BJ (cell line): ENCODE measurements around the gene TAAR6. TPM values are rescaled to one million over a fixed set of nuclear protein-coding genes. Genes with fewer than 3 reads are reported as not detected.
"Not testable (repeated sequence)": the region's sequence is repeated elsewhere in the genome, so short reads cannot be mapped to it uniquely, and the experiment has no call there.

Source experiments
- CTCF ChIA-PET: fragments of 350-600 bp; formaldehyde crosslinking; extraction: SDS; loops from one replicate; lab custom pipeline; 2021; ENCODE audit warnings: antibody characterized with exemption, inconsistent platforms; lab: Yijun Ruan, JAX
- POLR2A ChIA-PET: fragments of 300-600 bp; sonication (Branson Sonifier 250); formaldehyde crosslinking; extraction: SDS; loops from one replicate; lab custom pipeline; 2021; ENCODE audit warnings: antibody characterized with exemption; lab: Charles Lee
- DNase-seq: peaks from one replicate; pipeline ENCODE4 v3.0.0-alpha.2; 2011; ENCODE audit warnings: low read depth
- H3K27me3 ChIP-seq: 2 replicates; pipeline ENCODE4 v1.6.0; 2011; ENCODE audit warnings: low read length; ENCODE audit not compliant: control insufficient read depth, insufficient read depth
- H3K36me3 ChIP-seq: 2 replicates; pipeline ENCODE4 v1.5.1; 2011; ENCODE audit warnings: low read length; ENCODE audit not compliant: control insufficient read depth, insufficient read depth
- H3K4me3 ChIP-seq: 2 replicates; pipeline ENCODE4 v1.5.1; 2011; ENCODE audit warnings: low read depth, mild to moderate bottlenecking, control low read depth, low read length
- polyA plus RNA-seq: library from polyadenylated mRNA; depleted of rRNA; stranded (reverse); fragments of >200 nt; gene quantifications from 2 replicates; pipeline ENCODE4 v1.2.3, GENCODE V29; 2011
- TF ChIP-seq, protein P1 (sequence below): IDR thresholded peaks from 2 replicates; pipeline ENCODE4 v1.5.1; 2011; ENCODE audit warnings: low read depth, mild to moderate bottlenecking, control low read depth, inconsistent platforms, low read length, moderate library complexity; ENCODE audit not compliant: insufficient read depth

TAAR6 gene
- polyA plus RNA-seq, 1 experiment: not detected

DNA sequence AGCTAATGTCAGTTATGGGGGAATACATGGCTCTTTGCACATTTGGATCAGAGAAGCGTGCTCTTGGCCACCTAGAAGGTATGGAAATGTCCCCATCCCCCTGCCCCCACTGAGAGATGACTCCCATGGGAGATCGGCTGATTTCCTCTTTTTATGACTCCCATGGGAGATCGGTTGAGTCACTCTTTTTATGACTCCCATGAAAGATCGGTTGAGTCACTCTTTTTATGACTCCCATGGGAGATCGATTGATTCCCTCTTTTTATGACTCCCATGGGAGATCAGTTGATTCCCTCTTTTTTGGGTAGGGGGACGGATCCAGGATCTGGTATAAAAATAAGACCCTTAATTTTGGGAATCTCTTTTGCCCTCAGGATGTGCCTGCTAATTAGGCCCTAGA is 42.3 kb upstream of the TAAR6 start:
- POLR2A ChIA-PET: no interaction called here
- TF ChIP-seq, protein P1, sequence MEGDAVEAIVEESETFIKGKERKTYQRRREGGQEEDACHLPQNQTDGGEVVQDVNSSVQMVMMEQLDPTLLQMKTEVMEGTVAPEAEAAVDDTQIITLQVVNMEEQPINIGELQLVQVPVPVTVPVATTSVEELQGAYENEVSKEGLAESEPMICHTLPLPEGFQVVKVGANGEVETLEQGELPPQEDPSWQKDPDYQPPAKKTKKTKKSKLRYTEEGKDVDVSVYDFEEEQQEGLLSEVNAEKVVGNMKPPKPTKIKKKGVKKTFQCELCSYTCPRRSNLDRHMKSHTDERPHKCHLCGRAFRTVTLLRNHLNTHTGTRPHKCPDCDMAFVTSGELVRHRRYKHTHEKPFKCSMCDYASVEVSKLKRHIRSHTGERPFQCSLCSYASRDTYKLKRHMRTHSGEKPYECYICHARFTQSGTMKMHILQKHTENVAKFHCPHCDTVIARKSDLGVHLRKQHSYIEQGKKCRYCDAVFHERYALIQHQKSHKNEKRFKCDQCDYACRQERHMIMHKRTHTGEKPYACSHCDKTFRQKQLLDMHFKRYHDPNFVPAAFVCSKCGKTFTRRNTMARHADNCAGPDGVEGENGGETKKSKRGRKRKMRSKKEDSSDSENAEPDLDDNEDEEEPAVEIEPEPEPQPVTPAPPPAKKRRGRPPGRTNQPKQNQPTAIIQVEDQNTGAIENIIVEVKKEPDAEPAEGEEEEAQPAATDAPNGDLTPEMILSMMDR: no peak

DNA sequence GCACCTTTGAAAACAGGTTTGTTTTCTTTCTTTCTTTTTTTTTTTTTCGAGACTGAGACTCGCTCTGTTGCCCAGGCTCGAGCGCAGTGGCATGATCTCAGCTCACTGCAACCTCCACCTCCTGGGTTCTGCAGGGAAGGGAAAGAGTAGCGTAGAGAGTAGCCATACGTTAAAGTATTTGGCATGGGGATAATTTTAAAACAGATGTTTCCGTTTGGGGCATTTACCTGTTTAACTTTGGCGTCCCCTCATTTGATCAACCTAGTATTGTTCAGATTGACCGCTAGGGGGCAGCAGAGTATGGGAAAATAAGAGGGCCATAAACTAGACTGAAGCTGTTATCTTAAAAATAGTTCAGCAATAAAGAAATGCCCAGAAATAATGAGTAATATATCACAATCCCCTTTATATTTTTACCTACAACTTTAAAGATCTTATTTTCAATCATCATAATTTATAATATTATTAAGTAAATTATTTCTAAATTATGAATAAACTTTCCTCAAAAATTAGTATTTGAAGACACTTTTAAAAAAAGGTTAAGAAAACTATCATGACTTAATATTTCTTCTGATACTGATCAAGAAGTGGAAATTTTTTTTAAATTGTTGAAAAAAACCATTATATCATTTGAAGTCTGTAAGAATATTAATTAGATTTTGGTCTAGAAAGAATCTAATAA is 39.7 kb upstream of the TAAR6 start:
- ChIA-PET POLR2A (interaction anchor here (0.6 kb wide), 1 partner anchor 283 kb away, joined by 4 read pairs; no protein-coding TSS in a partner anchor), CTCF (interaction anchor here (0.6 to 1.3 kb wide), 17 partner anchors 8 to 271 kb away, joined by 3 to 12 read pairs (median 4); partner anchors contain the start of gene SLC18B1)
- Histone ChIP-seq H3K4me3 (no peak overlapping the region), H3K27me3 (no peaks in the 10 kb centered on the region), H3K36me3 (no peaks in the 10 kb centered on the region)
- no peak for DNase-seq
- TF ChIP-seq, protein P1: peak; percentile 81

More for the DNA sequence above, 42.3 kb upstream of the TAAR6 start:
- DNase-seq: no peak
- Histone ChIP-seq H3K4me3 (no peak overlapping the region), H3K36me3 (no peaks in the 10 kb centered on the region), H3K27me3 (no peaks in the 10 kb centered on the region)
- CTCF ChIA-PET: interaction anchor here (1.0 to 1.7 kb wide), 4 partner anchors 10 to 272 kb away, joined by 3 to 5 read pairs (median 4); partner anchors contain the start of gene TAAR9

DNA sequence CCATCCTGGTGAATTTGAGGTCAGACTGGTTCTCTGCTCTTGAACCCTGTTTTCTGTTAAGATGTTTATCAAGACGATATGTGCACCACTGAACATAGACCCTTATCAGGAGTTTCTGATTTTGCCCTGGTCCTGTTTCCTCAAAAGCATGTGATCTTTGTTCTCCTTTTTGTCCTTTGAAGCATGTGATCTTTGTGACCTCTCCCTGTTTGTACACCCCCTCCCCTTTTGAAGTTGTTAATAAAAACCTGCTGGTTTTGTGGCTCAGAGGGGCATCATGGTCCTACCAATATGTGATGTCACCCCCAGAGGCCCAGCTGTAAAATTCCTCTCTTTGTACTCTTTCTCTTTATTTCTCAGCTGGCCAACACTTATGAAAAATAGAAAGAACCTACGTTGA is 35.6 kb upstream of the TAAR6 start:
- H3K27me3 ChIP-seq, POLR2A ChIA-PET, H3K4me3 ChIP-seq, H3K36me3 ChIP-seq, CTCF ChIA-PET, DNase-seq: not testable (repeated sequence)

DNA sequence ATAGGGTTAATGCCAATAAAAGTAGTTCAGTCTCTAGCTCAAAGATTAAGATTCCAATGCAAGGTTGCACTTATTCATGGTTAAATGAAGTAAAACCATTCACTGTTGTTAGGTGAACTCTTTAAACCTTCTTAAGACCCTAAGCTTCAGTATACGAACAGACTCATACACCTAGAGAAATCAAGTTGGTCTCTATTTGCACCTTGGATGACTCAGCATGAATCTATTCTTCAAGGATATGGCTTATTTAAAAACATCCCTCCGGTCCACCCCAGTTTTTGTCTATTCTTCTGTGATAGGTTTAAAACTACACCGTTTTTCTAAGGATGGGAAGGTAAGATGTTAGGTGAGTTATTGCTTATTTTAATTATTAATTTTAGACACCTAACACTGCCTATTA is 33.0 kb upstream of the TAAR6 start:
- no peak for DNase-seq
- POLR2A ChIA-PET: no interaction called here
- TF ChIP-seq, protein P1: no peak
- Histone ChIP-seq H3K36me3 (no peaks in the 10 kb centered on the region), H3K27me3 (peaks cover 3% of the 10 kb centered on the region), H3K4me3 (no peak overlapping the region)
- CTCF ChIA-PET: interaction anchor here (0.7 kb wide), 1 partner anchor 257 kb away, joined by 3 read pairs; no protein-coding TSS in a partner anchor

DNA sequence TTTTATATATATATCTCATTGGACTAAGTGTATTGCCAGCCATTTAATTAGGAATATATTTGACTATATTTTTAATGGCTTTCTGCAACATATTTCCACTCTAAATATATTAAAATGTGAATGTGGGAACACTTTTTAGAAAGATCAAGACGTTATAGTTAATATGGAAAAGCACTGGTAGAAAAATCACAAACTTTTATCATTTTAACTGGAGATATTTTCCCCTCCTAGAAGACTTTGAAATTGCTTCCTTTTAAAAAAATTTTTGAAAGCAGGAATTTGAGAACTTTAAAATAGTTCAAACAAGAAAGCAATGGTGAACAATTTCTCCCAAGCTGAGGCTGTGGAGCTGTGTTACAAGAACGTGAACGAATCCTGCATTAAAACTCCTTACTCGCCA is 32.1 kb upstream of the TAAR6 start, which contains the start of gene TAAR9:
Gene TAAR9, plus strand, starts transcription at position 301 of the 400 bp plus-strand sequence. Its CDS starts 13 bp downstream, at position 314.
- Histone ChIP-seq H3K4me3 (no peak within 1 kb of the TSS), H3K27me3 (peaks cover 5% of the 10 kb centered on the region), H3K36me3 (no peaks in the 10 kb centered on the region)
- CTCF ChIA-PET: interaction anchor here (0.8 to 1.6 kb wide), 2 partner anchors 8 to 10 kb away, joined by 3 to 5 read pairs; no protein-coding TSS in a partner anchor
- POLR2A ChIA-PET: no interaction called here
- DNase-seq: no peak
- TF ChIP-seq, protein P1: no peak
